ENCODE measurements around the gene MTHFD1L. TPM values are rescaled to one million over a fixed set of nuclear protein-coding genes. Genes with fewer than 3 reads are reported as not detected.

MTHFD1L gene
- total and polyA plus RNA-seq, 2 of the 8 experiments (the other 6 are each of a cell fraction or from before 2014, with no cell fraction given) = 29.2 to 105 TPM

DNA sequence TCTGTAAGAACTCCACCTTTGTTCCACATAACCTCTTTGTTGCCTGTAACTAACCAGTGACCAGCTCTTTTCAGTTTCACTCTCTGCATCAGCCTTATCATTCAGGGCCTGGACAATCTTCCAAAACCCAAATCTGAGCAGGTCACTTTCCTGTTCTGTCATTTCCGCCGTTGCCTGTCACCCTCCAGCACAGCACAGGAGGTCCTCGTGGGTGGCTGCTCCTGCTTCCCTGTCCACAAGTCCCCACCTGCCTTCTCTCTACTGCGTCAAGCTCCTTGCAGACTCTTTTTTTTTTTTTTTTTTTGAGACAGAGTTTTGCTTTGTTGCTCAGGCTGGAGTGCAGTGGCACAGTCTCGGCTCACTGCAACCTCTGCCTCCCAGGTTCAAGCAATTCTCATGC lies 73.9 kb downstream of the MTHFD1L start:
- Histone ChIP-seq H3K14ac (ENCODE audit: insufficient read length) (no peak overlapping the region), H3K36me3 (ENCODE audit: control insufficient read depth in 2 of 4, insufficient read depth in 4 of 4, low read length in 3 of 4) (peaks cover 4 to 34% (median 16%) of the 10 kb centered on the region in 4 experiments; a peak in 7 of 8 replicates), H3K27me3 (replicated peaks in 1 of 4; ENCODE audit: control insufficient read depth in 3 of 4, extremely low read depth in 1 of 4, insufficient read depth in 3 of 4, low read length in 3 of 4) (0 out of 7 replicates have a peak, but pooled peaks cover 0 to 2% (median 0%) of the 10 kb centered on the region in 4 experiments), H2BK20ac (ENCODE audit: low read length) (no peak overlapping the region), H3K9me3 (ENCODE audit: insufficient read depth in 2 of 2, low read depth in 1 of 2, low read length in 1 of 2) (no peaks in the 10 kb centered on the region), H2AFZ (ENCODE audit: low read length) (no peak overlapping the region), H2BK15ac (ENCODE audit: low read length) (no peak overlapping the region), H3K9ac (replicated peaks in 1 of 4; ENCODE audit: extremely low read depth in 1 of 4, low read depth in 3 of 4, low read length in 3 of 4) (no peak overlapping the region), H4K91ac (replicated peaks; ENCODE audit: insufficient read length, low read length) (no peak overlapping the region), H4K8ac (ENCODE audit: extremely low read depth, insufficient read depth, low read length) (no peak overlapping the region), H3K4me3 (ENCODE audit: extremely low read depth in 1 of 4, insufficient read depth in 2 of 4, low read depth in 3 of 4, low read length in 4 of 4) (no peak overlapping the region), H2BK120ac (replicated peaks; ENCODE audit: low read depth, low read length) (no peak overlapping the region), H3K4me1 (replicated peaks in 1 of 4; ENCODE audit: control insufficient read depth in 3 of 4, insufficient read depth in 4 of 4, low read length in 3 of 4) (no peaks in the 10 kb centered on the region), H3K23ac (ENCODE audit: insufficient read length) (no peak overlapping the region), H3K79me1 (ENCODE audit: low read depth, low read length) (peaks cover 2% of the 10 kb centered on the region; the same call in 1 of the 2 replicates), H4K5ac (ENCODE audit: insufficient read length, low read depth, low read length) (no peak overlapping the region), H2BK5ac (ENCODE audit: low read depth, low read length) (no peak overlapping the region), H2BK12ac (ENCODE audit: low read depth, low read length) (no peak overlapping the region), H3K27ac (ENCODE audit: low read depth, low read length) (no peak overlapping the region), H3K79me2 (ENCODE audit: control insufficient read depth in 1 of 2, insufficient read depth in 2 of 2, low read length in 2 of 2) (no peaks in the 10 kb centered on the region), H2AK5ac (ENCODE audit: low read depth, low read length) (no peak overlapping the region), H3K23me2 (ENCODE audit: low read depth, low read length) (no peaks in the 10 kb centered on the region), H3K4ac (replicated peaks; ENCODE audit: insufficient read length, low read depth, low read length) (no peak overlapping the region), H4K20me1 (replicated peaks in 1 of 2; ENCODE audit: control insufficient read depth in 1 of 2, insufficient read depth in 2 of 2, low read length in 2 of 2) (peaks cover 0 to 3% of the 10 kb centered on the region in 2 experiments), H3K4me2 (ENCODE audit: insufficient read depth in 1 of 2, low read depth in 2 of 2, low read length in 2 of 2) (no peak overlapping the region), H3K56ac (replicated peaks; ENCODE audit: insufficient read length, low read depth, low read length) (no peak overlapping the region), H3K18ac (ENCODE audit: extremely low read depth, low read length) (no peak overlapping the region)
- TF ChIP-seq KDM4A (IDR thresholded peaks at IDR 0.05; ENCODE audit: low read depth, low read length, severe bottlenecking) = no peak
- TF ChIP-seq POU5F1 (IDR thresholded peaks at IDR 0.05; ENCODE audit: low read depth, low read length) = no peak
- no peak for TF ChIP-seq BRCA1 (IDR thresholded peaks at IDR 0.05; ENCODE audit: low read depth, low read length)
- TF ChIP-seq SP2 (IDR thresholded peaks at IDR 0.05; ENCODE audit: low read length) = no peak
- TF ChIP-seq KDM1A (IDR thresholded peaks at IDR 0.05; ENCODE audit: borderline replicate concordance, low read length) = no peak
- TF ChIP-seq, protein P1, sequence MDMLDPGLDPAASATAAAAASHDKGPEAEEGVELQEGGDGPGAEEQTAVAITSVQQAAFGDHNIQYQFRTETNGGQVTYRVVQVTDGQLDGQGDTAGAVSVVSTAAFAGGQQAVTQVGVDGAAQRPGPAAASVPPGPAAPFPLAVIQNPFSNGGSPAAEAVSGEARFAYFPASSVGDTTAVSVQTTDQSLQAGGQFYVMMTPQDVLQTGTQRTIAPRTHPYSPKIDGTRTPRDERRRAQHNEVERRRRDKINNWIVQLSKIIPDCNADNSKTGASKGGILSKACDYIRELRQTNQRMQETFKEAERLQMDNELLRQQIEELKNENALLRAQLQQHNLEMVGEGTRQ (IDR thresholded peaks at IDR 0.05; ENCODE audit: low read length) = no peak
- no peak for TF ChIP-seq HDAC2 (IDR thresholded peaks at IDR 0.05; ENCODE audit: borderline replicate concordance in 1 of 2, low read depth in 2 of 2, low read length in 2 of 2)
- TF ChIP-seq, protein P2, sequence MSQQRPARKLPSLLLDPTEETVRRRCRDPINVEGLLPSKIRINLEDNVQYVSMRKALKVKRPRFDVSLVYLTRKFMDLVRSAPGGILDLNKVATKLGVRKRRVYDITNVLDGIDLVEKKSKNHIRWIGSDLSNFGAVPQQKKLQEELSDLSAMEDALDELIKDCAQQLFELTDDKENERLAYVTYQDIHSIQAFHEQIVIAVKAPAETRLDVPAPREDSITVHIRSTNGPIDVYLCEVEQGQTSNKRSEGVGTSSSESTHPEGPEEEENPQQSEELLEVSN (IDR thresholded peaks at IDR 0.05) = no peak
- TF ChIP-seq SIX5 (IDR thresholded peaks at IDR 0.05; ENCODE audit: low read depth, low read length) = no peak
- 80% methylated on average over 3 of the region's 5 CpGs; no CpG with 5 or more reads in 1 of the 2 experiments for WGBS, 2 experiments (ENCODE audit: extremely low coverage in 1 of 2, insufficient coverage in 1 of 2, insufficient read length in 1 of 2, insufficient replicate concordance in 2 of 2, low coverage in 1 of 2, low lambda C conversion rate in 2 of 2, missing lambda C conversion rate in 1 of 2)
- DNase-seq (ENCODE audit: low read depth in 1 of 2, low spot score in 2 of 2) = no peak
- CTCF ChIA-PET (ENCODE audit: partially characterized antibody) = interaction anchor here (1.1 to 1.3 kb wide), 2 partner anchors 10 to 11 kb away, joined by 3 read pairs; no protein-coding TSS in a partner anchor
- POLR2A ChIA-PET (ENCODE audit: partially characterized antibody) = interaction anchor here (1.6 kb wide), 1 partner anchor 15 kb away, joined by 3 read pairs; no protein-coding TSS in a partner anchor
- no peak for FAIRE-seq

Data from H1 (cell line).